Measurements from ENCODE around the gene ZCCHC14. TPM values are rescaled to one million over a fixed set of nuclear protein-coding genes. Genes with fewer than 3 reads are reported as not detected.

ZCCHC14 gene
- total and polyA plus RNA-seq, 10 of the 15 experiments (the other 5 are each of a cell fraction or from before 2014, with no cell fraction given): 0.02 to 0.26 (median 0.05) TPM; not detected in 3

DNA sequence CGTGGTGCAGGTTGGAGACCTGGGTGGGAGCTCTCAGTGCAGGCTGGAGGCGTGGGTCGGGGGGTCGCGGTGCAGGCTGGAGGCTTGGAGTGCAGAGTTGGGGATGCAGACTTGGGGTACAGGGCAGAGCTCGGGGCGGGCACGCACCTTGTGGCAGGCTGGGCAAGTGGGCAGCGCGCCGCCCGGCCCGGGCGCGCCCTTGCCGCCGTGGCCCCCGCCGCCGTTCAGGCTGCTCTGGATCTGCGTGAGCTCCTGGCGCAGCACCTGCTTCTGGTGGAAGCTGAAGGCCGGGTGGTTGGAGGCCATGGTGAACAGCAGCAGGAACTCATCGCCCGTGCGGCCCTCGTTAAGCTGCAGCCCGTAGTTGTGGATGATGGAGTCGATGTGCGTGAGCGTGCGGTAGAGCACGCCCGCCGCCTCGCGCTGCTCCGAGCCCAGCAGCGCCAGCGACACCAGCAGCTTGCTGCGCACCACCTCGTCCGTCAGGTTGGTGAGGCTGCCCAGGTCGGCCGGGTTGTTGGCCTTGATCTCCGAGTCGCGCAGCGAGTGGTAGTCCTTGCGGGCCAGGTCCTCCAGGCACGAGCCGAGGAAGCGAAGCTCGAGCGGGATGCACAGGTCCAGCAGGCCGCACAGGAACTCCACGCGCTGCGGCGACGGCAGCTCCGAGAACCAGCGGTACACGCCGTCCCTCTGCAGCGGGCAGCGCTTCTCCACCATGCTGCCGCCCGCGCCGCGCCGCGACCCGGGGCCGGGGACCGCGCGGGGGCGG is 1.1 kb downstream of the ZCCHC14 start:
- no peak for DNase-seq (ENCODE audit: low read depth, low spot score)

More for the DNA sequence above, 1.1 kb downstream of the ZCCHC14 start:
- Histone ChIP-seq H3K4me1 (ENCODE audit: control insufficient read depth, insufficient read depth, low read length) (peaks cover 7% of the 10 kb centered on the region), H3K79me2 (ENCODE audit: control insufficient read depth, insufficient read depth, low read length) (no peaks in the 10 kb centered on the region), H3K4me2 (ENCODE audit: control insufficient read depth, insufficient read depth) (no peak overlapping the region), H3K4me3 (no peak overlapping the region), H3K9me3 (replicated peaks; ENCODE audit: control insufficient read depth, insufficient read depth, low read length) (no peaks in the 10 kb centered on the region; the same call in 2 of the 3 replicates), H3K27me3 (replicated peaks in 1 of 2; ENCODE audit: control insufficient read depth in 2 of 2, insufficient read depth in 2 of 2, low read length in 1 of 2) (peaks cover 0 to 5% of the 10 kb centered on the region in 2 experiments; a peak in 3 of 4 replicates), H4K20me1 (ENCODE audit: control insufficient read depth, insufficient read depth) (no peaks in the 10 kb centered on the region), H3K27ac (ENCODE audit: control insufficient read depth, insufficient read depth) (no peak overlapping the region), H3K9ac (ENCODE audit: control insufficient read depth, insufficient read depth, low read length) (no peak overlapping the region), H3K36me3 (ENCODE audit: control insufficient read depth in 2 of 2, insufficient read depth in 2 of 2, low read length in 1 of 2) (no peaks in the 10 kb centered on the region), H2AFZ (ENCODE audit: control insufficient read depth, low read depth, low read length) (no peak overlapping the region)
- no peak for ATAC-seq
- CTCF ChIA-PET: no interaction called here
- TF ChIP-seq HDAC2 (IDR thresholded peaks at IDR 0.05): no peak
- TF ChIP-seq SUZ12 (IDR thresholded peaks at IDR 0.05; ENCODE audit: unreplicated experiment): no peak
- no peak for TF ChIP-seq YY1 (IDR thresholded peaks at IDR 0.05; ENCODE audit: low read depth, low read length)
- TF ChIP-seq RELA (IDR thresholded peaks at IDR 0.05; ENCODE audit: borderline replicate concordance, partially characterized antibody): no peak
- no peak for TF ChIP-seq ZNF687 (IDR thresholded peaks at IDR 0.05)
- no peak for TF ChIP-seq DPF2 (IDR thresholded peaks at IDR 0.05)
- no peak for TF ChIP-seq EP300 (IDR thresholded peaks at IDR 0.05; ENCODE audit: borderline replicate concordance in 1 of 2, control insufficient read depth in 1 of 2, low read depth in 2 of 2, low read length in 2 of 2)
- TF ChIP-seq CEBPZ (IDR thresholded peaks at IDR 0.05; ENCODE audit: low read depth, low read length): no peak
- TF ChIP-seq, protein P1, sequence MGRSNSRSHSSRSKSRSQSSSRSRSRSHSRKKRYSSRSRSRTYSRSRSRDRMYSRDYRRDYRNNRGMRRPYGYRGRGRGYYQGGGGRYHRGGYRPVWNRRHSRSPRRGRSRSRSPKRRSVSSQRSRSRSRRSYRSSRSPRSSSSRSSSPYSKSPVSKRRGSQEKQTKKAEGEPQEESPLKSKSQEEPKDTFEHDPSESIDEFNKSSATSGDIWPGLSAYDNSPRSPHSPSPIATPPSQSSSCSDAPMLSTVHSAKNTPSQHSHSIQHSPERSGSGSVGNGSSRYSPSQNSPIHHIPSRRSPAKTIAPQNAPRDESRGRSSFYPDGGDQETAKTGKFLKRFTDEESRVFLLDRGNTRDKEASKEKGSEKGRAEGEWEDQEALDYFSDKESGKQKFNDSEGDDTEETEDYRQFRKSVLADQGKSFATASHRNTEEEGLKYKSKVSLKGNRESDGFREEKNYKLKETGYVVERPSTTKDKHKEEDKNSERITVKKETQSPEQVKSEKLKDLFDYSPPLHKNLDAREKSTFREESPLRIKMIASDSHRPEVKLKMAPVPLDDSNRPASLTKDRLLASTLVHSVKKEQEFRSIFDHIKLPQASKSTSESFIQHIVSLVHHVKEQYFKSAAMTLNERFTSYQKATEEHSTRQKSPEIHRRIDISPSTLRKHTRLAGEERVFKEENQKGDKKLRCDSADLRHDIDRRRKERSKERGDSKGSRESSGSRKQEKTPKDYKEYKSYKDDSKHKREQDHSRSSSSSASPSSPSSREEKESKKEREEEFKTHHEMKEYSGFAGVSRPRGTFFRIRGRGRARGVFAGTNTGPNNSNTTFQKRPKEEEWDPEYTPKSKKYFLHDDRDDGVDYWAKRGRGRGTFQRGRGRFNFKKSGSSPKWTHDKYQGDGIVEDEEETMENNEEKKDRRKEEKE (IDR thresholded peaks at IDR 0.05): no peak
- no peak for TF ChIP-seq STAT1 (conservative IDR thresholded peaks at IDR 0.05)
- no peak for TF ChIP-seq NRF1 (conservative IDR thresholded peaks at IDR 0.05; ENCODE audit: low read depth, low read length)
- TF ChIP-seq ZNF384 (IDR thresholded peaks at IDR 0.05; ENCODE audit: borderline replicate concordance, low read depth, low read length): no peak
- no peak for FAIRE-seq
- POLR2A ChIA-PET: no interaction called here
- WGBS (ENCODE audit: insufficient coverage, insufficient replicate concordance, low lambda C conversion rate, missing lambda C conversion rate): 74% methylated on average over 43 of the region's 80 CpGs
- intact Hi-C loops (cut with micrococcal nuclease; ENCODE audit: unreplicated experiment): no loop called here
- RAD21 ChIA-PET (ENCODE audit: unreplicated experiment): no interaction called here
- SMC1A ChIA-PET (ENCODE audit: uncharacterized antibody, unreplicated experiment): no interaction called here
- BruUV-seq (replicated peaks): no TSS peak
- in situ Hi-C loops (cut with MboI): no loop called here
